Measurements from ENCODE around the gene POLD2. TPM values are rescaled to one million over a fixed set of nuclear protein-coding genes. Genes with fewer than 3 reads are reported as not detected.

Gene POLD2
- total and polyA plus RNA-seq, 2 of the 4 experiments (the other 2 are of a cell fraction), result 142 to 163 TPM

DNA sequence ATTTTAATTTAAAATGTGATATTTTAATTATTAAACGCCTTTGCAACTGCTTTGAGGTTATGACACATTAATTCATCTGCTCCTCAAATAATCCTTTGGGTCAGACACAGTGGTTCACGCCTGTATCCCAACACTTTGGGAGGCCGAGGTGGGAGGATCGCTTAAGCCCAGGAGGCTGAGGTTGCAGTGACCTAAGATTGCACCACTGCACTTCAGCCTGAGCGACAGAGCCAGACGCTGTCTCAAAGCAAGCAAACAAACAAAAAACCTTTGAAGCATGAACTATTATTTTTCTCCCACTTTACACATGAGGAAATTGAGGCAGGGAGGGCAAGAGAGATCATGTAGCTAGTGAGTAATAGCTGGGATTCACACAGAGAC lies 1.5 kb upstream of the POLD2 start:
- Histone ChIP-seq H2BK120ac (ENCODE audit: low read depth, low read length) (no peak overlapping the region), H3K9me3 (ENCODE audit: control insufficient read depth, insufficient read depth, low read length) (peaks cover 4% of the 10 kb centered on the region), H3K4ac (ENCODE audit: low read depth, low read length) (no peak overlapping the region), H3K18ac (ENCODE audit: low read depth, low read length) (no peak overlapping the region), H4K5ac (ENCODE audit: low read depth, low read length) (no peak overlapping the region), H2BK15ac (ENCODE audit: low read depth, low read length) (no peak overlapping the region), H2AFZ (replicated peaks; ENCODE audit: low read length, poor library complexity) (no peak overlapping the region), H3K23ac (ENCODE audit: low read depth, low read length) (no peak overlapping the region), H3K56ac (ENCODE audit: extremely low read depth, insufficient read depth, low read length) (no peak overlapping the region), H2AK9ac (replicated peaks; ENCODE audit: low read depth, low read length, poor library complexity) (no peak overlapping the region), H2BK20ac (ENCODE audit: low read depth, low read length) (no peak overlapping the region), H3K4me1 (ENCODE audit: control insufficient read depth, insufficient read depth, low read length) (peaks cover 6% of the 10 kb centered on the region), H3K36me3 (ENCODE audit: control insufficient read depth, insufficient read depth, low read length) (peaks cover 9% of the 10 kb centered on the region; the same call in 1 of the 2 replicates), H3K79me1 (ENCODE audit: low read depth in 1 of 2, low read length in 2 of 2) (peaks cover 17 to 35% of the 10 kb centered on the region in 2 experiments), H3K9me1 (ENCODE audit: insufficient read depth, low read length) (peaks cover 8% of the 10 kb centered on the region), H2BK5ac (ENCODE audit: low read depth, low read length, poor library complexity, severe bottlenecking) (no peak overlapping the region), H4K20me1 (ENCODE audit: insufficient read depth, low read length) (no peaks in the 10 kb centered on the region), H3K9ac (ENCODE audit: low read depth, low read length) (no peak overlapping the region), H3K27ac (ENCODE audit: insufficient read depth, low read length) (no peak overlapping the region), H3K4me2 (ENCODE audit: low read depth, low read length) (no peak overlapping the region), H4K8ac (ENCODE audit: low read depth in 2 of 2, low read length in 2 of 2) (no peak overlapping the region), H3K14ac (replicated peaks; ENCODE audit: low read depth, low read length) (no peak overlapping the region), H4K91ac (ENCODE audit: insufficient read depth, low read depth, low read length) (no peak overlapping the region), H3K27me3 (ENCODE audit: control insufficient read depth, insufficient read depth, low read length) (no peaks in the 10 kb centered on the region), H3K4me3 (ENCODE audit: insufficient read depth, low read depth, low read length) (no peak overlapping the region), H2AK5ac (ENCODE audit: low read depth, low read length) (no peak overlapping the region)
- TF ChIP-seq MXI1 (IDR thresholded peaks at IDR 0.05; ENCODE audit: borderline replicate concordance, low read depth, low read length) (no peak), RAD21 (IDR thresholded peaks at IDR 0.05; ENCODE audit: low read length) (no peak), MAFK (IDR thresholded peaks at IDR 0.05; ENCODE audit: low read depth, low read length) (no peak), MAZ (IDR thresholded peaks at IDR 0.05; ENCODE audit: borderline replicate concordance, low read depth, low read length) (no peak)
- ATAC-seq (ENCODE audit: low read depth) (no peak), DNase-seq (no peak)
- intact Hi-C loops (cut with micrococcal nuclease) (no loop called here), in situ Hi-C loops (cut with MboI; ENCODE audit: low sequenced_read_pairs) (loop anchor here (10.0 kb wide), 1 partner anchor 70 kb away; no protein-coding TSS in a partner anchor), dilution Hi-C loops (cut with HindIII; ENCODE audit: low sequenced_read_pairs, unreplicated experiment) (no loop called here)
- CTCF ChIA-PET, result no interaction called here
- BruUV-seq (replicated peaks), result no TSS peak
- 100% methylated on average over 2 of the region's 6 CpGs; no CpG with 5 or more reads in 1 of the 2 experiments for WGBS, 2 experiments (ENCODE audit: extremely low coverage in 2 of 2, insufficient read length in 1 of 2)
- POLR2A ChIA-PET (ENCODE audit: unreplicated experiment), result no interaction called here
